Suprapubic skin (tissue), 3 donors: ENCODE results near the gene SKAP2.

Source experiments
- CTCF ChIP-seq, 2 donors: fragments of 200-600 bp in 1 of 2; fragments of 450-650 bp in 1 of 2; sonication (generic) in 1 of 2; IDR thresholded peaks; one replicate each; pipeline ENCODE4 v1.5.1; 2016 to 2019; ENCODE audit warnings: antibody characterized with exemption in 2 of 2, mild to moderate bottlenecking in 1 of 2, moderate library complexity in 1 of 2
- EP300 ChIP-seq: sonication (generic); formaldehyde crosslinking; IDR thresholded peaks from one replicate; pipeline ENCODE4 v1.6.1; 2017; ENCODE audit warnings: antibody characterized with exemption

GRCh38 chr7:26650103-26650502, 214.3 kb downstream of the SKAP2 start:
- TF ChIP-seq CTCF (IDR thresholded peaks at IDR 0.05) (no peak), EP300 (no peak)
